NCI-H1694 (cell line): ENCODE results near the gene ZNF30.
"Not testable (repeated sequence)": the region's sequence is repeated elsewhere in the genome, so short reads cannot be mapped to it uniquely, and the experiment has no call there.

Source experiments
- DNase-seq: peaks from one replicate; lab custom pipeline; 2025; lab: John Stamatoyannopoulos, UW

The ZNF30 gene

DNA sequence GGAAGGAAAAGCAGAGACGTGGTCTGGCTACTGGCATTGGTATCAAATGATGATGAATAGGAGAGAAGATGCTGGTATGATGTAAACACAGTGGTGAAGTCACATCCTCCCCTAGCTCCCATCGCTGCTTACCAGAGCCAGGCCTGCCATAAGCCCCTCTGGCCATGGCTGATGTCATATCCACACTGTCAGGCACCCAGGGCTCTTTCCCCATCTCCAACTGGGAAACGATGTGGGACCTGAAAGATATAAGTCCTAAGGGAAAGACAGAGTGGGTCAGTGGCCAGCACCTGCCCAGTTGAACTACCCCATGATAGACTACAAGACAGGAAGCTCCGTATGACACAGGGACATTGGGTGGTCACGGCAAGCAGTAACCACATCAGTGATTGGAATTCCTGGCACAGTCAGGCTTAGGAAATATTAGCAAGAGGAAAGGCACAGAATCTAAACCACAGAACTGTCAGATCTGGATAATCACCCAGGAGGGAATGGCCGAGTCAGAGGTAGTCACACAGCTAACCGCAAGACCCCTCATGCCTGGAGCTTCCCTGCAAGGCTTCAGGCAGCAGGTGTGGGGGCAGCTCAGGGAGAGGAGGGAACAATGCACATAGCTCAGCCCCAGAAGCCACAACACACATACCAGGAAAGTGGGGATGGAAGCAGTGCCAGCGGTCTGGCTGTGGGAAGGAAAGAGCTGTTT lies 33.6 kb downstream of the ZNF30 start:
- no peak for DNase-seq

DNA sequence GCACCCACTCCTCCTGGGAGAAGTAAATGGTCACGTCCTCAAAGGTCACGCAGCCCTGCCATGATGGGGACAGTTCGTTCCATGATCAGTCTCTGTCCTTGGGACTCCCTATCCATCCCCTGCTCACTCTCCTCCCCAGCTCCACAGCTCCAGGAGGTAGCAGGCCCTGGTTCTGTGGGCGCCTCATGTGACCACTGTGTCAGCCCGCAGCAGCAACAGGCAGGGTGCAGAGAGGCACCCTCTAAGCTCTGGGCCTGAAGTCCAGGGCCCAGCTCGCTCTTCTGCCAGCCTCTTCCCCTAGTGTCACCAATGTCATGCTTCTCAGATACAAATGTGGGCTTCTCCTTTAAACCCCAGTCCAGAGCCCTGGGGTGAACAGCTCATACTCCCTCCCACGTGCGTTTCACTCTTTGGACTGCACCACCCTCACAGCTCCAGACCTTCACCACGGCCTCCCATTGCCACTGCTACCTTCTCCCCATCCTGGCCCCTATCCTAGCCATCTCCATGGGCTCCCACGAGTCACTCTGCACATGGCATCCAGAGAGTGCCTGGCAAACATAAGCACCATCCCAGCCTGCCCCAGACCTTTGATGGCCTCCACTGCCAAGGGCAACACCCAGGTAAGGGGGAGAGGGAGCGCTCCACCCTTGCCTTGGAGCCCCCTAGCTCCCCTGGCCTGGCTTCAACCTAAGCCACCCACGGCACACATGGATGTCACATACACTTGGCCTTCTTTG lies 34.4 kb downstream of the ZNF30 start:
- no peak for DNase-seq

DNA sequence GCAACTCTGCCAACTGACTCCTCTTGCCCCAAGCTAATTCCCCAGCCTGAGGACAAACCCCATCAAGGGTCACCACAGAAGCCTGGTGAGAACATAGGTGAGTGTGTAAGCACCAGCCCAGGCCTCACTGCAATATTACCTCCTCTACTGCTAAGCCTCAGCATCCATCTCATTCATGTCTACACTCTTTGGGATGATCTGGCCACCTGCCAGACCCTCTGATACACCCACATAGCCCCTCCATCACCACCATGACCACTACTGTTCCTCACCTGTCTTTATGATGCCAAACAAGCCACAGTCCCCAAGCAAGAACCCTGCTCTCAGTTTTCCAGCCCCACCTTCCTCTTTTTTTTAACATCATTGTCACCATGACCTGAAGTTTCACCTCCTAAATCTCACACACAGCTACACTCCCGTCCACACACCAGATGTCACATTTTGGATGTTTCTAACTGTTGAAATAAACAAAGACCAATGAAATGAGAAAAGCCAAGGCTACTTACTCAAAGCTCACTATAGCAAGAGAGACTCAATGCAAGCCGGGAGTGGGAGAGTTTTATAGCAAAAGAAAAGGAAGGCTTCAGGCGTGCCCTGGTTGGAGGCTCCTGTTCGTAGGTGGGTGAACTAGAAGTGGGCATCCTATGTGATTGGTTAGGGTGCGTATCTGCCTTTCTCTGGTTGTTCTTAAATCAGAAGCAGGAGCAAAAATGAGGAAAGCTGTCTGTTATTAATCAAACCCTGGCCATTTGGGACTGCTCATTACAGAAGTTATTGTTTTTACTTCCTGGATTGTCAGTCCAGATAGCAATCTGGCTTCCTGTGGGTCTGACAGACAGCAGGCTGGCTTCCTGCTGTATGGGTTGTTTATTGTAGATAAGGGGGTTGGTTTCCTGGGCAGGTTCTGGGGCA lies 35.3 kb downstream of the ZNF30 start:
- DNase-seq: no peak

DNA sequence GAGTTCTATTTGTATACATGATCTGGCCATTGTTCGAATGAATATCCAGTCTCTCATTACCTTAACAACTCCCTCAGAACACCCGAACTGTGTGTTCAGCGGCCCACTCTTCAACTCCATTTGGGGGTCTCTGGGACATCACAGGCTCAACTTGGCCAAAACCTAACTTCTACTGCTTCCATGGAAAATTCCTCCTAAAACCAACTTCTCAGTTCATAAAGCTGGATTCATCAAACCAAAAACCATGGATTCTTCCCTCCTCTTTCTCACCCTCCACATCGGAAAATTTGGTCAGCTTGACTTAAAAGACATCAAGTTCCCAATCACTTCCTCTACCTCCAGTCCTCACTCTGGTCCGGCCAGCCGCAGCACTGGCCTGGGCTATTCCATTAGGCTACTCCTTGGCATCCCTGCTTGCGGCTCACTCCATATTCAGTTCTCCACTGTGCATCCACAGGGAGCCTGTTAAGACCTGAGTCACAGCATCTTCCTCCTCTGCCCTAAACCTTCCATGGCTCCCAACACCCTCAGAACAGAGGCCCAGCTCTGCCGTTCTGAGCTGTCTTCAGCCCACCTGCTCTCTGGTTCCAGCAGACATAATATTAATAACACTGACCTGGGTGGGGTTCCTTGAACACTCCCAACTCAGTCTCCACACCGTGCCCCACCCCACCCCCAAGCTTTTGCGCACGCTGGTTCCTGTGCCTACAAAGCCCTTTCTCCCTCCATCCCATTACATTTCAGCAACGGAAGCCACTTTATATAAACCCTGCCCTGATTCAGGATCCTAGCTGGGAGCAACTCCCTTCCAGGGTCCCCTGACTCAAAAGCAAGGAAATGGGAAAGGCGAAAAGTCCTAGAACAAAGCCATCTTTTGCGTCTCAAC lies 36.2 kb downstream of the ZNF30 start:
- DNase-seq: no peak

DNA sequence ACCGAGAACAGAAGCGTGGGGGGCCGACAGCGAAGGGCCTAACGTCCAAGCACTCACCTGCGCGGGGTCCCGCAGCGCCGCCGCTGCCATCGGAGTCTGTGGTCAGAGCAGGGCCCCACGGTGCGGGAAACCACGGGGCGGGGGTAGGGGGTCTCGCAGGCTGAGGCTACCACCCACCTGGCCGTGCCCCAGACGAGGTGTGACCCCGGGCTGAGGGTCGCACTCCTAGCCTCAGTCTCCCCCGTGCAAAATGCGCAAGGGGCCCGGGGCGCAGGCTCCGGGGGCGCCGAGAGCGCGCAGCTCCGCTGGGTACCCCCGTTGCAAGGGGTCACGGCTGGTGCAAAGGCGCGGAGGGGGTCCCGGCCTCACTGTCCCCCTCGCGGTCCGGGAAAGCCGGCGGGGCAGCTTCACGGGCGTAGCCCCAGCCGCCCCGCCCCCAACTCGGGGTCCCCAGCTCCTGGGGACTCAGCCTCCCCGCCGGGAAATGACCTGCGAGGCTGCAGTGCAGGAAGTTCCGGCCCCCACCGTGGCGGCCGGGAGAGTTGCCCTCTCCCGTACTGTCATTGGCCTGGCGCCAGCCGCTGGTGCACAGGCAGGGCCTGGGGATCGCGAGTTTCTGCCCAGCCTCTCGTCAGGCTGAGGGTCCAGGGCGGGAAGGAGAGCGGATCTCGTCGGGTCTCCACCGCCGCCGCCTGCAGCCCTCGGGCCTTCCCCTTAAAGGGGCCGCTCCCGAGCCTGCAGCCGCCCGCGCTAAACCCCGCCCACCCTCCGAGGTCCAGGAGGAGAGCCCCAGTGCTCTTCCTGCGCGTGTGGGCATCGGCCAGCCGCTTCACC lies 37.1 kb downstream of the ZNF30 start, which contains the start of gene ZNF792:
TSS of gene ZNF792 (minus strand) at position 657 of the 834 bp plus-strand sequence. CDS start at position 90, 567 bp downstream.
- DNase-seq: no peak

DNA sequence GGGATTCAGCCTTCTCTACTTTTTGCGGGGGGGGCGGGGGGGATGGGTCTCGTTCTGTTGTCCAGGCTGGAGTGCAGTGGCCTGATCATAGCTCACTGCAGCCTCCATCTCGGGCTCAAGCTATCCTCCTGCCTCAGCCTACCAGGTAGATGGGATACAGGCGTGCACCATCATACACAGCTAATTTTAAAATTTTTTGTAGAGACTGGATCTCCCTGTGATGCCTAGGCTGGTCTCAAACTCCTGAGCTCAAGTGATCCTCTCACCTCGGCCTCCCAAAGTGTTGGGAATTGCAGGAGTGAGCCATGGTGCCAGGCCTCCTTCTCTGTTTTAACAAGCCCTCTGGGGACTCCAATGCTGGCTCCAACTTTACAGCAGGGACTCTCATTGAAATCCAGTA lies 37.9 kb downstream of the ZNF30 start:
- no peak for DNase-seq

DNA sequence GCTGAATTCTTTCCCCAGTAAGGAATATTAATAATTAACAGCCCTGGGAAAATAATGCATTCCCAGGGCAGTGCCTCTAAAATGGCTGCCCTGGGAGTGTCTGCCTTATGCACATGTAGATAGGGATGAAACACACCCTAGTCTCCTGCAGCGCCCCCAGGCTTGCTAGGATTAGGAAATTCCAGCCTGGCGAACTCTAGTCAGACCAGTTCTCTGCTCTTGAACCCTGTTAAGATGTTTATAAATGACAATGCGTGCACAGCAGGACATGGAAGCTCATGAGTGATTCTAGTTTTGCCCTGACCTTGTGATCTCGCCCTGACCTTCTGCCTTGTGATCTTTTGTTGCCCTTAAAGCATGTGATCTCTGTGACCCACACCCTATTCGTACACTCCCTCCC lies 38.8 kb downstream of the ZNF30 start:
- DNase-seq: not testable (repeated sequence)

DNA sequence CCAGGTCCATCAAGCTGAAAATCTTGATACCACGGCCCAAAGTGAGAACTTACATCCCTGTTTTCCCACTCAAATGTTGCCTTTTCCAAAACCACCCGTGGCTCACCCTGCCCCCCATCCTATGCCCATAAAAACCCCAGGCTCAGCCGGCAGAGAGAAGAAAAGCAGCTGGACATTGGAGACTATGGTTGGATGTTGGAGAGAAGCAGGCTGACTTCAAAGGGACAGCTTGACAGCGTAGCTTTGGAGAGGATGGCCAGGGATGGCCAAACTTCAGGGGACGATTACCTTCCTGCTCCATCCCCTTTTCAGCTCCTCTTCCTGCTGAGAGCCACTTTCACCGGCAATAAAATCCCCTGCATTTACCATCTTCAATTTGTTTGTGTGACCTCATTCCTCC lies 40.8 kb downstream of the ZNF30 start:
- no peak for DNase-seq

DNA sequence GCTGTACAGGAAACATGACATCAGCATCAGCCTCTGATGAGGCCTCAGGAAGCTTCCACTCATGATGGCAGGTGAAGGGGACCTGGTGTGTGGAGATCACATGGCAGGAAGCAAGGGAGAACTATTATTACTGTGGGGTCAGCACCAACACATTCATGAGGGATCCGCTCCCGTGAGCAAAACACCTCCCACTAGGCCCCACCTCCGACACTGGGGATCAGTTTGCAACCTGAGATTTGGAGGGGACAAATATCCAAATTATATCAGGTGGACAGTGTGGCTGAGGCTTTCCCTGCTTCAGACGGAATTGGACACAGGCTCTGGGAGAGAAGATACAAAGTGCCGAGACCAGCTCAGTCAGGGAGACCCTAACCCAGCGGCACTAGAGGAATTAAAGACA lies 43.0 kb downstream of the ZNF30 start:
- DNase-seq: no peak

DNA sequence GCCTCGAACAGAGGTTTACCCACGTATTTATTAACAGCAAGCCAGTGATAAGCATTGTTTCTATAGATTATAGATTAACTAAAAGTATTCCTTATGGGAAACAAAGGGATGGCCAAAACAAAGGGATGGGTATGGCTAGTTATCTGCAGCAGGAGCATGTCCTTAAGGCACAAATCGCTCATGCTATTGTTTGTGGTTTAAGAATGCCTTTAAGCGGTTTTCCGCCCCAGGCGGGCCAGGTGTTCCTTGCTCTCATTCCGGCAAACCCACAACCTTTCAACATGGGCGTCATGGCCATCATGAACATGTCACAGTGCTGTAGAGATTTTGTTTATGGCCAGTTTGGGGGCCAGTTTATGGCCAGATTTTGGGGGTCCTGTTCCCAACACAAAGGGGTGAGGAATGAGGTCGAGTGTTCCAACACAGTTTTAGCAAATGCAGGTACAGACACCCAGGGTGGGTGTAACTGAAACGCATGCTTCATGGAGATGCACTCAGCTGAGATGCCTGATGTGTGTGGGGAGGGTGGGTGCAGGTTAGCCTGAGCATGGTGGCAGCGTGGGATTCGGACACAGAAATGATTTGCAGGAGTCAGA lies 43.6 kb downstream of the ZNF30 start:
- DNase-seq: not testable (repeated sequence)

DNA sequence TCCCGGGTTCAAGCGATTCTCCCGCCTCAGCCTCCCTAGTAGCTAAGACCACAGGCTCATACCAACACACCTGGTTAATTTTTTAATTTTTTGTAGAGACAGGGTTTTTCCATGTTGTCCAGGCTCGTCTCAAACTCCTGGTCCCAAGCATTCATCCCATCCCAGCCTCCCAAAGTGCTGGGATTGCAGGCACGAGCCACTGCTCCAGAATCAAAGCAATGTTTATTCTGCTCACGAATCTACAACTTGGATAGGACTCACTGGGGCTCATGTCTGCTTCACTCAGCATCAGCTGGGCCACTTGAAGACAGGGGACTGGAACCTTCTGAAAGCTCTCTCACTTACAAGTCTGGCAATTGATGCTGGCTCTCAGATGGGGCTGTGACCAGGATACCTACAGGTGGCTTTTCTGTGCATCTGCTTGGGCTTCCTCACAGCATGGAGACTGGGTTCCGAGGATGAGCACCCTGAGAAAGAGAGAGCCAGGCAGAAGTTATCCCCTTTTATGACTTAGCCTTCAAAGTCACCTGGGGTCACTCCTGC lies 45.5 kb downstream of the ZNF30 start:
- DNase-seq: no peak

DNA sequence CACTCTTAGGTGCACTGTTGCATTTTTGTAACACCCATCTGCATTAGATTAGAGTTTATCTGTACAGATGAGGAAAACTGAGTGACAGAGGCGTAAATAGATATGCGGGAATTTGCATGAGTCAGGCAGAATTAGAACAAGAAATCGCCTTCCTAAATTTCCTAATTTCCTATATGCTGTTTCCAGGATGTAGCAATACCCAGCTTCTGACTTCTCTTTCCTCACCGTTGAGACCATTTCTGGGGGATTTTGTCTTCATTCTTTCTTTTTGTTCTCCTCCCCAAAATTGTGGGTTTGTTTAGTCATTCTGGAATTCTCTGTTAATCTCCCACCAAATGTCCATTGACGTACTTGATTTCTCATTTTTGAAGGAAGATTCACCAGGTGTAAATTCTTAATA lies 47.9 kb downstream of the ZNF30 start:
- DNase-seq: no peak

DNA sequence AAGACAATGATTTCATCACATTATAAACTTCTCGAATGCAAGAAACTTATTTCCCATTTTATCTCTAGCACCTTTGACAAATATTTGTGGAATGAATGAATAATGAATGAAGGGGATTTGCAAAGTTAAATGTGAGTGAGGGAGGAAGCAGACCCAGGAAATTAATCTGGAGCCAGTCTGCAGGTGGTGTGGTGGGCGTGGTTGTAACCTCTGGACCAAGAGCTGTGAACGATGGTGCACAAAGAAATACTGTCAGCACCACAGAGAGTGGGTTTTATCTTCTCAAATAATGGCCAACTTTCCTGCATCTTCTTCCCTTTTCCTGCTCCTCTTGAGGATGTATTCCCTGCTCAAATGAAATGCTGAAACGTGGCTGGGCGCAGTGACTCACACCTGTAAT lies 48.4 kb downstream of the ZNF30 start:
- DNase-seq: no peak

DNA sequence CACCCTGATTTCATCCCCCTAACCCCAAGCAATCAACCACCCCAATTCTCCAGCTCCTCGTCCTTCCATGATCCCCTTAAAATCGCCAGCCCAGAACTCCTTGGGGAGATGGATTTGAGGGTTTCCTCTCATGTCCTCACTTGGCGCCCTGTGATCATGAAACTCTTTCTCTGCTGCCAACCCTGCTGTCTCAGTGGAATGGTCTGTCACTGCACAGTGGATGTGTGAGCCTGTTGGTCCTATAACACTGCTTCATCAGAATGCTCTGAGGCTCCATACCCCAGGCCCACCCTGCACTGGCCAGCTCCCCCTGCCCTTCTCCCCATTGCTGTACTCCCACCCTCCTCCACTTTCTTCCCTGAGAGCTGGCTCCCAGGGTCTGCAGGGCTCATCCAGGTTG lies 49.9 kb downstream of the ZNF30 start:
- DNase-seq: no peak

DNA sequence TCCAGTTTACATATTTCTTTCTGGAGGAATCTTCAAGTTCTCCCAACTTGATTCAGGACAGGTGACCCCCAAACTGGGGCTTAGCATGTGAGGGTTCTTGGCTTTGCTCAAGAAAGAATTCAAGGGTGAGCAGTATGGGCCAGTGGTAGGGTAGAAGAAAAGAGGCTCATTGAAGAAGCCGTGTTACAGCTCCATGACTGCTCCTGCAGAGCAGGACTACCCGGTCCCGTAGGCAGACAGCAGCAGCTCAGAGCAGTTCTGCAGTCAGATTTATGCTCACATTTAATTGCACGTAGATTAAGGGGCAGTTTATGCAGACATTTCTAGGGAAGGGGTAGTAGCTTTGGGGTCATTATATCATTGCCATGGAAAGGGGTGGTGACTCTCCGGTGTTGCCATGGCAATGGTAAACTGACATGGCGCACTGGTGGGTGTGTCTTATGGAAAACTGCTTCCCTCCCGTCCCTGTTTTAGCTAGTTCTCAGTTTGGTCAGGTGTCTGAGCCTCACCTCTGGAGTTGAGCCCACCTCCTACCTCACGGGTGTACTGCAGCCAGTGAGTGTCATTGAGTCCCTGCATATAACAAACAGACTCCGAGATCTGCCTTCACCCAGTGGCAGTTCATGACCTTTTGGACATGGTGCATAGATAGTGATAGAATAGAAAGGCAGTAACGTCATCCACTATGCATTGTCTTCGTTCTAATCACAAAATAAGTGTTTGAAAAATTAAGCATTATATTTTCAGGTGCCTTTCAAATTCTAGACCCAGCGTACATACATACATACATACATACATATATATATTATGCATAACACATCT lies 53.3 kb downstream of the ZNF30 start:
- no peak for DNase-seq

DNA sequence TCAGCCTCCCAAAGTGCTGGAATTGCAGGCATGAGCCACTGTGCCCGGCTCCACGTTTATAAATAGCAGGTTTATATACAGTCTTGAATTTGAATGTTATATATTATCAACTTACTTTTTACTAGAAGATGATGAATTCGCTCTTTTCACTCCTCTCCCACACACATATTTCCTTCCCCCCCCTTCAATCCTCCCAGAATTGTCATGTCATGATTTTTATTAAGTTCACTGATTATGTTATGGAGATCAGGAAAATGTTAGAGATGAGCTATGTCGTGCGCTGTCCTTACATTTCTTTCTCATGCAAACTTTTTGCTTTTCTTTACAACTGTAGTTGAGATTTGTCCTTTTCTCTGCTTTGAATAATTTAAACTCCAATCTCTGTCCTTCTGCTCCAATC lies 55.6 kb downstream of the ZNF30 start:
- DNase-seq: no peak

DNA sequence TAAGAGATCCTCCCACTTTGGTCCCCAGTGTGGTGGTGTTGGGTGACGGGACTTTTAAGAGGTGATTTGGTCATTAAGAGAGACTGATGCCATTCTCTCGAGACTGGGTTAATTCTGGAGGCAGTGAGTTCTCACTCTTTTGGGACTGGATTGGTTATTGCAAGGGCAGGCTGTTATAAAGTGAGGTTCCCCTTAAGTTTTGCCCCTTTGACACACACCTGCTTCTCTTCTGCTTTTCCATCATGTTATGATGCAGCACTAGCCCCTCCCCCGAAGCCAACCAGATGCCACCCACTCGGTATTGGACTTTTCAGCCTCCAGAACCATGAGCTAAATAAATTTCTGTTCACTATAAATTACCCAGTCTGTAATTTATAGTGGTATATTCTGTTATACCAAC lies 57.1 kb downstream of the ZNF30 start:
- DNase-seq: no peak

DNA sequence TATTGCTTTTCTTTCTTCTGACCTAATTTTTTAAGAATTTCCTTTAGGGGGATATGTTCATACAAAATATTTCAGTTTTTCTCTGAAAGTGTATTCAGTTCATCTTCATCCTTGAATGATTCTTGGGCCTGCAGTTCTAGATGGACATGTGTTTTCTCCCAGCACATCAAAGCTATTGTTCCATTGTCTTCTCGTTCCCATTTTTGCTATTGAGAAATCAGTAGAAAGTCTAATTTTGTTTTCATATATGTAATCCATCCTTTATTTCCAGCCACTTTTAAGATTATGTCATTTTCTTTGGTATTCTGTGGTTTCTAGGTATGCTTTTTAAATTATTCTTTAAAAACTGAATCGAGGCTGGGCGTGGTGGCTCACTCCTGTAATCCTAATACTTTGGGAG lies 57.6 kb downstream of the ZNF30 start:
- no peak for DNase-seq
